ENCODE data around the gene KCNA3.

The KCNA3 gene

GRCh38 chr1:110637475-110637874 lies 37.3 kb downstream of the KCNA3 start:
- DNase-seq, result no peak

GRCh38 chr1:110636149-110636935 lies 38.4 kb downstream of the KCNA3 start:
- DNase-seq, result no peak

- no peak for DNase-seq
These were observed 39.3 kb downstream of the KCNA3 start for GRCh38 chr1:110635434-110635833.

- no peak for DNase-seq
These were observed 40.1 kb downstream of the KCNA3 start for GRCh38 chr1:110634455-110635311.

GRCh38 chr1:110634086-110634454 lies 40.7 kb downstream of the KCNA3 start:
- no peak for DNase-seq

- DNase-seq, result no peak
These were observed 41.1 kb downstream of the KCNA3 start for GRCh38 chr1:110633646-110634030.

- no peak for DNase-seq
These were observed 42.7 kb downstream of the KCNA3 start for GRCh38 chr1:110631836-110632620.

- DNase-seq, result peak; percentile 60 to 81
These were observed 43.7 kb downstream of the KCNA3 start for GRCh38 chr1:110630839-110631663.

- DNase-seq, result no peak
These were observed 46.2 kb downstream of the KCNA3 start for GRCh38 chr1:110628323-110629105.

GRCh38 chr1:110627764-110628163 lies 47.0 kb downstream of the KCNA3 start:
- no peak for DNase-seq

GRCh38 chr1:110626889-110627288 lies 47.9 kb downstream of the KCNA3 start:
- no peak for DNase-seq

All from SHP77 (cell line).